ENCODE data around the gene PITHD1.

DNA sequence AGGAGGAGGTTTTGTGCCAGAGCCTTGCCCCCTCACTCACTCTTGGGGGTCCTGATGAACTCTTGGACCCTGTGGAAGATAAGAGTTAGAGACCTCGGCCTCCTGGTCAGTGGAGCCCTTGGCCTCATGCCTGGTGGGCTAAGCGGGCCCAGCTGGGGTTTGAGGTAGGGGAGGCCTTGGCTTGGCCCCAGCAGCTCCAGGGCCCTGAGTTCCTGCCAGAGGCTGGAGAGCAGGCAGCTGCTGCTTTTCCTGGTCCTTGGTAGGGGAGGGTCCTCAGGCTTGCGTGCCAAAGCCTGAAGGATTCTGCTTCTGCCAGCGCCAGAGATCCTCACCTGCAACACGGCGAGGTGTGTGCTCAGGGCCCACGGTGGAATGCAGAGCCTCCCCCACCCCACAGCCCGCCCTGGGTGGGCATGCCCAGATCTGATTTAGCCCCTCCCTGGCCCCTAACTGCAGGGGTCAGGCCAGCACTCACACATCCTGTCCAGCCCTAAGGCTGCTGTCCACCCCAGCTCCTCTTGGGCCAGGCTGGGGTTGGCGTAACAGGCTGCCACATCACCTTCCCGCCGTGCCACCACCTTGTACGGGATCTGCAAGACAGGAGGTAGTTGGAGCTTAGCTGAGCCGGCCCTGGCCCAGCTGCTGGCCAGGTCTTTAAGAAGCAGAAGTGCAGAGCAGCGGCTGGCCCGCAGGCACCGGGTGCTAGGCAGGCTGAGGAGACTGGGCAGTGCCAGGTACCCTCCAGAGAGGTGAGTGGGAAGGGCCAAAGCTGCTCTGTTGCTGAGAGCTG is 17.7 kb downstream of the PITHD1 start:
- TF ChIP-seq, protein P1, sequence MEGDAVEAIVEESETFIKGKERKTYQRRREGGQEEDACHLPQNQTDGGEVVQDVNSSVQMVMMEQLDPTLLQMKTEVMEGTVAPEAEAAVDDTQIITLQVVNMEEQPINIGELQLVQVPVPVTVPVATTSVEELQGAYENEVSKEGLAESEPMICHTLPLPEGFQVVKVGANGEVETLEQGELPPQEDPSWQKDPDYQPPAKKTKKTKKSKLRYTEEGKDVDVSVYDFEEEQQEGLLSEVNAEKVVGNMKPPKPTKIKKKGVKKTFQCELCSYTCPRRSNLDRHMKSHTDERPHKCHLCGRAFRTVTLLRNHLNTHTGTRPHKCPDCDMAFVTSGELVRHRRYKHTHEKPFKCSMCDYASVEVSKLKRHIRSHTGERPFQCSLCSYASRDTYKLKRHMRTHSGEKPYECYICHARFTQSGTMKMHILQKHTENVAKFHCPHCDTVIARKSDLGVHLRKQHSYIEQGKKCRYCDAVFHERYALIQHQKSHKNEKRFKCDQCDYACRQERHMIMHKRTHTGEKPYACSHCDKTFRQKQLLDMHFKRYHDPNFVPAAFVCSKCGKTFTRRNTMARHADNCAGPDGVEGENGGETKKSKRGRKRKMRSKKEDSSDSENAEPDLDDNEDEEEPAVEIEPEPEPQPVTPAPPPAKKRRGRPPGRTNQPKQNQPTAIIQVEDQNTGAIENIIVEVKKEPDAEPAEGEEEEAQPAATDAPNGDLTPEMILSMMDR (conservative IDR thresholded peaks at IDR 0.05; ENCODE audit: low read depth, low read length), result no peak
- no peak for TF ChIP-seq EZH2 (IDR thresholded peaks at IDR 0.05; ENCODE audit: borderline replicate concordance, low read depth, low read length, poor library complexity, severe bottlenecking)
